Activated T-cell treated with anti-CD3 and anti-CD28 coated beads, Interleukin-2, amount 50 U/mL, for 72 hours (primary cell): ENCODE results near the gene KIAA1671. TPM values are rescaled to one million over a fixed set of nuclear protein-coding genes. Genes with fewer than 3 reads are reported as not detected.

Experiments
- ATAC-seq, 2 donors: fragments of 150-1000 bp; cut with Tn5 transposase; replicated peaks in 1 of 2; 2 replicates each; pipeline ENCODE4 v1.10.0; 2021; ENCODE audit warnings: moderate library complexity in 2 of 2, mild to moderate bottlenecking in 1 of 2
- DNase-seq, 2 donors: peaks; one replicate each; pipeline ENCODE4 v3.0.0; 2021 to 2022; ENCODE audit warnings: mixed read lengths in 1 of 2
- H3K27ac Mint-ChIP-seq: one replicate; pipeline ENCODE4 v1.8.0; 2022; ENCODE audit warnings: mild to moderate bottlenecking, moderate library complexity, mixed read lengths
- H3K27me3 Mint-ChIP-seq: one replicate; pipeline ENCODE4 v1.8.0; 2022; ENCODE audit warnings: low read depth, mixed read lengths
- H3K36me3 Mint-ChIP-seq, 2 donors: one replicate each; pipeline ENCODE4 v1.8.0; 2022; ENCODE audit warnings: mixed read lengths in 2 of 2, mild to moderate bottlenecking in 1 of 2; ENCODE audit not compliant: insufficient read depth in 2 of 2
- H3K4me1 Mint-ChIP-seq: one replicate; pipeline ENCODE4 v1.8.0; 2022; ENCODE audit warnings: low read depth, mixed read lengths
- H3K4me3 Mint-ChIP-seq, 2 donors: one replicate each; pipeline ENCODE4 v1.8.0; 2022; ENCODE audit warnings: mild to moderate bottlenecking in 2 of 2, mixed read lengths in 2 of 2, moderate library complexity in 2 of 2
- H3K9me3 Mint-ChIP-seq, 2 donors: one replicate each; pipeline ENCODE4 v1.8.0; 2022; ENCODE audit warnings: mixed read lengths in 2 of 2
- total RNA-seq, 2 donors: library from RNA; stranded (reverse); gene quantifications; one replicate each; pipeline ENCODE4 v1.2.3, GENCODE V29; 2022

Gene KIAA1671
- total RNA-seq, 2 donors from 2014 or later, result 6.6 to 10.8 TPM

DNA sequence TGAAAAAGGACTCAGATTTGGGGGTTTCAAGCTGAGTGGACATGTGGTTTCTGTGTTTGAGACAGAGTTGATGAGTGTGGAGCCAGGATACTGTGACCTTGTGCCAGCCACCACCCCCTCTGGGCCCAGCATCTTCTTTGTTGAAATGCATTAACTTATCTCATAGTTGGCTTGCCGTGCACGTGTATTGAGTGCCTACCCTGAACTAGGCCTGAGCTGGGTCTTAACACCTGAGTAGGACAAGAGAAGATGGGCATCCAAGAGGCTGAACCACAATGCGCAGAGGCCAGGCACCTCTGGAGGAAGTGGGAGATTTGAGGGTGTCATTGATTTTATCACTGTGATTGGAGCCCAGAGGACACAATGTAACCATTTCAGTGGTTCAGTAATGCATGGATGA, 129.6 kb downstream of the KIAA1671 start:
- H3K4me3 Mint-ChIP-seq, result no peak overlapping the region
- H3K36me3 Mint-ChIP-seq, result peaks cover 0 to 4% of the 10 kb centered on the region in 2 donors
- ATAC-seq (peak in 1 of 2 donors; percentile 12), DNase-seq (no peak)
- H3K27me3 Mint-ChIP-seq, result peaks cover 6% of the 10 kb centered on the region
- no peak overlapping the region for H3K27ac Mint-ChIP-seq
- H3K4me1 Mint-ChIP-seq, result peaks cover 82% of the 10 kb centered on the region
- no peaks in the 10 kb centered on the region for H3K9me3 Mint-ChIP-seq

DNA sequence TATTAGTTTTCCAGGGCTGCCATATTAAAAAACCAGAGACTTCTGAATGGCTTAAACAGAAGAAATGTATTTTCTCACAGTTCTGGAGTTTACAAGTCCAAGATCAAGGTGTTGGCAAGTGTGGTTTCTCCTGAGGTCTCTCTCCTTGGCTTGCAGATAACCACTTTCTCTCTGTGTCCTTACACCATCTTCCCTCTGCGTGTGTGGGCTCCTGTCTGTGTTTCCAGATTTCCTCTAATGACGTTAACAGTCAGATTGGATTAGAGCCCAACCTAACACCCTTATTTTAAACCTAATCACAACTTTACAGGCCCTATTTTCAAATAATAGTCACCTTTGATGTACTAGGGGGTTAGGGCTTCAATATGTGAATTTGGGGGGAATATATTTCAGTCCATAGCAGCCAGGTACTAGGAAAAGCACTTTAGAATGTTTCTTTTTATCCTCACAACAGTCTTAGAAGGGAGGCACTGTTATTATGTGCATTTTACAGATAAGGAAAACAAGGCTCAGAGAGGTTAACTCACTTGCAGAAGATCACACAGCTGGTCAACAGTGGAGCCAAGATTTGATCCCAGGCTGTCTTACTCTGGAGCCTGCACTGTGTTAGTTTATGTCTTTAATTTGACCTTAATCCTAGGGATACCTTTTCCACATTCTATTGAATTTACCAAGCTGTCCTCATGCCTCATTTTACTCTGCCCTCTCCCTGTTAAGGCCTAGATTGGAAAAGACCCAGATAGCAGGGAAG, 130.7 kb downstream of the KIAA1671 start:
- Mint-ChIP-seq H3K4me3 (no peak overlapping the region), H3K27ac (no peak overlapping the region)

DNA sequence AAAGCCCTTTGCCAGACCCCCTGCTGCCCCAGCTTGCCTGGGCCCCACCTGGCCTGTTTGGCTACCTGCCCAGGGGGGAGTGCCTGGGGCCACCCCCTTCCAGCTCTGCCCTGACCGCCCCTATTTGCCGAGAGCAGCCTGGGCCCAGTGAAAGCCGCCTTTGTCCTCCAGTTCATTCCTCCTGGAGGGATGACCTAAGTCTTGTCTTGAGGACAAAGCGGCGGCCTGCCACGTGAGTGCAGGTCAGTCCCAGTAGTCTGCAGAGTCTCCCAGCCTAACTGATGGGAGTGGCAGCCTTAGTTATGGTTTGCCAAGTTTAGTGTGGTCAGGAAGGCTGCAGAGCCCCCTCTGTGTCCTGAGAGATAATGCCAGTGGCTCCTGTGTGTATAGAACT, 131.3 kb downstream of the KIAA1671 start:
- Mint-ChIP-seq H3K27ac (no peak overlapping the region), H3K4me1 (peaks cover 70% of the 10 kb centered on the region), H3K36me3 (peaks cover 0 to 4% of the 10 kb centered on the region in 2 donors), H3K4me3 (no peak overlapping the region), H3K9me3 (no peaks in the 10 kb centered on the region), H3K27me3 (peaks cover 6% of the 10 kb centered on the region)
- ATAC-seq (no peak), DNase-seq (no peak)

More for the DNA sequence above, 130.7 kb downstream of the KIAA1671 start:
- Mint-ChIP-seq H3K36me3 (peaks cover 0 to 4% of the 10 kb centered on the region in 2 donors), H3K4me1 (peaks cover 76% of the 10 kb centered on the region), H3K9me3 (no peaks in the 10 kb centered on the region), H3K27me3 (peaks cover 6% of the 10 kb centered on the region)
- no peak for DNase-seq
- no peak for ATAC-seq

GRCh38 chr22:25084405-25085107, 132.0 kb downstream of the KIAA1671 start:
- Mint-ChIP-seq H3K27me3 (peaks cover 6% of the 10 kb centered on the region), H3K4me3 (no peak overlapping the region), H3K27ac (no peak overlapping the region), H3K36me3 (peaks cover 0 to 4% of the 10 kb centered on the region in 2 donors), H3K4me1 (peaks cover 63% of the 10 kb centered on the region), H3K9me3 (no peaks in the 10 kb centered on the region)
- no peak for ATAC-seq
- no peak for DNase-seq

DNA sequence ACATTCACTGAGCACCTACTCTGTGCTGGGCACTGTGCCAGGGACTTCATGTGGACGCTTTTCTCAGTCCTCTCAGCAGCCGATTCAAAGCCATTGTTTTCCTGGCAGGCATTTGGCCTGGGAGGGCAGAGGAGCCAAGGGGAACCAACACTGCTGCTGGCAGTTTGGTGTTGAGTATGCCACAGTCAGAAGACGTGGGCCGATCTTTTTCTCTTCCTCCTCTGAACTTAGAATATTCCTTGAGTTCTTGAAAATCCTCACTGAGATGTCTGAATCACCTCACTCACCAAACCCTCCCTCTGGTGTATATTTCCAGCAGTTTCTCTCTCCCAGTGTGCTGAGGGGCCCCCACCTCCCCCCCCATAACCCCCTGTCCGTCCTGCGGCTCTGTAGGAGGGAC, 132.6 kb downstream of the KIAA1671 start:
- Mint-ChIP-seq H3K4me3 (peak overlapping the region in 1 of 2 donors; percentile 59), H3K27me3 (peaks cover 6% of the 10 kb centered on the region), H3K4me1 (peaks cover 62% of the 10 kb centered on the region), H3K36me3 (peaks cover 0 to 4% of the 10 kb centered on the region in 2 donors), H3K9me3 (no peaks in the 10 kb centered on the region), H3K27ac (no peak overlapping the region)
- DNase-seq (no peak), ATAC-seq (no peak)

- Mint-ChIP-seq H3K4me1 (peaks cover 63% of the 10 kb centered on the region), H3K9me3 (no peaks in the 10 kb centered on the region), H3K27ac (peak overlapping the region; percentile 12), H3K27me3 (peaks cover 6% of the 10 kb centered on the region), H3K4me3 (peak overlapping the region; percentile 37 to 45), H3K36me3 (peaks cover 0 to 4% of the 10 kb centered on the region in 2 donors)
- DNase-seq (peak in 1 of 2 donors; percentile 46), ATAC-seq (peak; percentile 91 to 92)
Measured at GRCh38 chr22:25085930-25086901, 133.7 kb downstream of the KIAA1671 start.

DNA sequence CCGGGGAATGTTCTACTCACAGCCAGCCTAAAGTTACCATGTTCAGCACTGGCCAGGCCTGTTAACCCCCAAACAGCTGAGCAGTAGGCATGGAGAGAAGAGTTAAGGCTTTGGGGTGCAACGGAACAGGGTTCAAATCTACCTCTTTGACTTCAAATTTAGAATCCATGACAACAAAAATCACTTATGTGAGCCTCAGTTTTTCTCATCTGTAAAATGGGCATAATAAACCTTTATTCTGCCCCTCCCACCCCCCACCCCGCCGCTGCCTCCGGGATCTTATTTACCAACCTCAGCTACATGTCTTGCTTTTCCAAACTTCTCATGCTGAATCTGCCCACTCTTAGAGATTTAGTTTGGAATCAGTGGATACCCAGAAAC, 134.4 kb downstream of the KIAA1671 start:
- peaks cover 62% of the 10 kb centered on the region for H3K4me1 Mint-ChIP-seq
- no peak overlapping the region for H3K27ac Mint-ChIP-seq
- H3K9me3 Mint-ChIP-seq, result no peaks in the 10 kb centered on the region
- no peaks in the 10 kb centered on the region for H3K27me3 Mint-ChIP-seq
- no peaks in the 10 kb centered on the region for H3K36me3 Mint-ChIP-seq
- ATAC-seq (no peak), DNase-seq (no peak)
- H3K4me3 Mint-ChIP-seq, result no peak overlapping the region

GRCh38 chr22:25090225-25090890, 137.8 kb downstream of the KIAA1671 start:
- Mint-ChIP-seq H3K36me3 (no peaks in the 10 kb centered on the region), H3K4me3 (no peak overlapping the region), H3K4me1 (peaks cover 47% of the 10 kb centered on the region), H3K27ac (no peak overlapping the region), H3K27me3 (no peaks in the 10 kb centered on the region), H3K9me3 (no peaks in the 10 kb centered on the region)
- DNase-seq (no peak), ATAC-seq (no peak)

GRCh38 chr22:25091458-25091857, 138.9 kb downstream of the KIAA1671 start:
- ATAC-seq (peak in 1 of 2 donors; percentile 67), DNase-seq (no peak)
- Mint-ChIP-seq H3K27ac (no peak overlapping the region), H3K36me3 (no peaks in the 10 kb centered on the region), H3K27me3 (no peaks in the 10 kb centered on the region), H3K9me3 (no peaks in the 10 kb centered on the region), H3K4me1 (peaks cover 36% of the 10 kb centered on the region), H3K4me3 (no peak overlapping the region)

DNA sequence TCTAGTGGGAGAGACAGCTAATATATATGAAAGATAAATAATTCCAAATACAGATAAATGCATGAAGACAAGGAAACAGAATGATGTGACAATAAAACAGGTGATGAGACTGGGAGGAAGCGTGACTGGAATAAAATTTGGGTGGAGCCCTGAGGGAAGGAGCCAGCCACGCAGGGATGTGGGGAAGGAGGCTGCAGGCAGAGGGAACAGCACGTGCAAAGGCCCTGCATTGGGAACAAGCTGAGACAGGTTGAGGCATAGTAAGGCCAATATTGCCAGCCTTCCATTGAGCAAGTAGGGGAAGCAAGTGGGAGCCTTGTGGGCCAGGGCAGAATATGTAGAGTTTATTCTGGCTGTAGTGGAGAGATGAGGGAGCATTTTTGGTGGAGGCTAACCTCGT, 139.6 kb downstream of the KIAA1671 start:
- DNase-seq, result no peak
- peaks cover 30% of the 10 kb centered on the region for H3K4me1 Mint-ChIP-seq
- no peaks in the 10 kb centered on the region for H3K36me3 Mint-ChIP-seq
- H3K4me3 Mint-ChIP-seq, result no peak overlapping the region
- no peaks in the 10 kb centered on the region for H3K27me3 Mint-ChIP-seq
- ATAC-seq, result no peak
- H3K9me3 Mint-ChIP-seq, result no peaks in the 10 kb centered on the region
- no peak overlapping the region for H3K27ac Mint-ChIP-seq

DNA sequence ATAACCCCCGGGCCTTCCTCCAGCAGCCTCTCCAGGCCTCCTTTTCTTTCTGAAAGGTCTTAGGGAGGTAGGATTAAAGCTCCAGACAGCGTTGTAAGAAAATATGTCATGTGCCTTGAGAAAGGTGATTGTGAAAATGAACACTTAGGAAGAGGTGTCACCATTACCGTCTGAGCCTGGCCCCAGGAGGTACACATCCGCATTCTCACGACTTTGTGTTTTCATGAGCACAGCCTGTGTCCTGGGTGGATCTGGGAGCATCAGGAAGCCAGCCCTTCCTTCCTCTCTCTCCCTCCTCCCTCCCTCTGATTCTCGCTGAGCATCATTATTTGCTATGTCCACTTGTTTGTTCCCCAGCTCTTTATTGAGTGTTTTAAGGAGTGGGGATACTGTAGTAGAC, 142.1 kb downstream of the KIAA1671 start:
- Mint-ChIP-seq H3K4me1 (peaks cover 24% of the 10 kb centered on the region), H3K36me3 (no peaks in the 10 kb centered on the region), H3K27me3 (no peaks in the 10 kb centered on the region), H3K4me3 (no peak overlapping the region), H3K9me3 (no peaks in the 10 kb centered on the region), H3K27ac (no peak overlapping the region)
- ATAC-seq (no peak), DNase-seq (no peak)

DNA sequence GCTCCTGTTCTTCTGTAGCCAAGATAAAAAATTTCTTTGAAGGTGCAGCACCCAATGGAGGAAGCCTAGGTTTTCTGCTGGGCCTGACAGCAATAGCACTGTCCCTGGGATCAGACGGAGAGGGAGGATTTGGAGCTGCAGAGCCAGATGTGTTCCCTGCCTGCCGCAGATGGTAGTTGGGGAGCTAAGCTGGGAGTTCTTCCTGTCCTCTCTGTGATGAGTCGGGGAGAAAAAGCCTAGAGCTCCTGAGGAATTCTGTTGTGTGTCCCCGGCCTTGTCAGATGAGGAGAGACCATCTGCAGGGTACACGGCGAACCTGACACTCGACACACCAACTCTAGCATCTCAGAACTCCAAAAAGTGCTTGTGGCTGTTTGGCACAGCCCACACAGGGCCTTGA, 143.4 kb downstream of the KIAA1671 start:
- Mint-ChIP-seq H3K36me3 (no peaks in the 10 kb centered on the region), H3K4me3 (no peak overlapping the region), H3K27me3 (no peaks in the 10 kb centered on the region), H3K9me3 (no peaks in the 10 kb centered on the region), H3K4me1 (peaks cover 19% of the 10 kb centered on the region), H3K27ac (no peak overlapping the region)
- no peak for DNase-seq
- ATAC-seq, result no peak
